ENCODE data around the gene PNPLA2. TPM values are rescaled to one million over a fixed set of nuclear protein-coding genes. Genes with fewer than 3 reads are reported as not detected.

Gene PNPLA2
- total RNA-seq, 3 donors from 2014 or later (not counting 1 experiment from before 2014, with no cell fraction given), result 184 to 218 (median 201) TPM

GRCh38 chr11:788953-789940 lies 29.5 kb upstream of the PNPLA2 start:
- Histone ChIP-seq H3K36me3 (ENCODE audit: control insufficient read depth, insufficient read depth, low read length) (peaks cover 21% of the 10 kb centered on the region), H3K9me3 (ENCODE audit: control insufficient read depth, insufficient read depth, low read length) (no peaks in the 10 kb centered on the region), H3K27me3 (ENCODE audit: control insufficient read depth, insufficient read depth, low read length) (peaks cover 8% of the 10 kb centered on the region), H3K4me3 (ENCODE audit: low read length) (no peak overlapping the region), H3K27ac (ENCODE audit: low read length) (no peak overlapping the region), H3K4me1 (ENCODE audit: control insufficient read depth, insufficient read depth, low read length) (peaks cover 17% of the 10 kb centered on the region)
- Mint-ChIP-seq H3K27me3 (ENCODE audit: low read depth in 2 of 2) (no peaks in the 10 kb centered on the region), H3K4me1 (peaks cover 0 to 6% of the 10 kb centered on the region in 2 donors), H3K36me3 (no peaks in the 10 kb centered on the region), H3K4me3 (no peak overlapping the region), H3K27ac (no peak overlapping the region), H3K9me3 (no peaks in the 10 kb centered on the region)
- intact Hi-C loops (cut with micrococcal nuclease), result no loop called here
- ATAC-seq (no peak), DNase-seq (no peak)
- WGBS (ENCODE audit: insufficient coverage), result 45% methylated on average over 31 of the region's 31 CpGs
- TF ChIP-seq CTCF (IDR thresholded peaks at IDR 0.05), result no peak

- H3K36me3 Mint-ChIP-seq, result no peaks in the 10 kb centered on the region
- no peak for TF ChIP-seq CTCF (IDR thresholded peaks at IDR 0.05)
These were observed 28.8 kb upstream of the PNPLA2 start, which contains the start of gene CEND1 for GRCh38 chr11:789943-790342. CEND1 (minus strand) TSS chr11:790090; CDS start chr11:788576, 1,514 bp downstream.

GRCh38 chr11:790721-791564 lies 27.8 kb upstream of the PNPLA2 start:
- Histone ChIP-seq H3K27me3 (ENCODE audit: control insufficient read depth, insufficient read depth, low read length) (peaks cover 8% of the 10 kb centered on the region), H3K36me3 (ENCODE audit: control insufficient read depth, insufficient read depth, low read length) (peaks cover 24% of the 10 kb centered on the region), H3K4me3 (ENCODE audit: low read length) (no peak overlapping the region), H3K9me3 (ENCODE audit: control insufficient read depth, insufficient read depth, low read length) (no peaks in the 10 kb centered on the region), H3K4me1 (ENCODE audit: control insufficient read depth, insufficient read depth, low read length) (peaks cover 32% of the 10 kb centered on the region), H3K27ac (ENCODE audit: low read length) (no peak overlapping the region)
- Mint-ChIP-seq H3K27me3 (ENCODE audit: low read depth in 2 of 2) (no peaks in the 10 kb centered on the region), H3K4me3 (no peak overlapping the region), H3K9me3 (no peaks in the 10 kb centered on the region), H3K4me1 (peaks cover 0 to 4% of the 10 kb centered on the region in 2 donors), H3K27ac (no peak overlapping the region), H3K36me3 (no peaks in the 10 kb centered on the region)
- ATAC-seq (no peak), DNase-seq (no peak)
- WGBS (ENCODE audit: insufficient coverage), result 90% methylated on average over 18 of the region's 18 CpGs
- intact Hi-C loops (cut with micrococcal nuclease), result no loop called here
- TF ChIP-seq CTCF (IDR thresholded peaks at IDR 0.05), result no peak

More at GRCh38 chr11:789943-790342, 28.8 kb upstream of the PNPLA2 start, which contains the start of gene CEND1:
- H3K4me3 ChIP-seq (ENCODE audit: low read length), result no peak within 1 kb of the TSS
- DNase-seq (peak in 1 of 2 donors; percentile 67), ATAC-seq (peak in 2 of 3 donors; percentile 31 to 52)
- H3K4me1 Mint-ChIP-seq, result peaks cover 0 to 6% of the 10 kb centered on the region in 2 donors
- intact Hi-C loops (cut with micrococcal nuclease), result no loop called here
- no peaks in the 10 kb centered on the region for H3K9me3 ChIP-seq (ENCODE audit: control insufficient read depth, insufficient read depth, low read length)
- H3K4me1 ChIP-seq (ENCODE audit: control insufficient read depth, insufficient read depth, low read length), result peaks cover 22% of the 10 kb centered on the region
- H3K27me3 Mint-ChIP-seq (ENCODE audit: low read depth in 2 of 2), result no peaks in the 10 kb centered on the region
- peaks cover 24% of the 10 kb centered on the region for H3K36me3 ChIP-seq (ENCODE audit: control insufficient read depth, insufficient read depth, low read length)
- peaks cover 8% of the 10 kb centered on the region for H3K27me3 ChIP-seq (ENCODE audit: control insufficient read depth, insufficient read depth, low read length)
- no peak within 1 kb of the TSS for H3K4me3 Mint-ChIP-seq
- no peaks in the 10 kb centered on the region for H3K9me3 Mint-ChIP-seq
- no peak within 1 kb of the TSS for H3K27ac Mint-ChIP-seq
- H3K27ac ChIP-seq (ENCODE audit: low read length), result no peak within 1 kb of the TSS
- 9% methylated on average over 44 of the region's 44 CpGs for WGBS (ENCODE audit: insufficient coverage)
